ENCODE results near the gene OR5AU1. TPM values are rescaled to one million over a fixed set of nuclear protein-coding genes. Genes with fewer than 3 reads are reported as not detected.

OR5AU1 gene
- total RNA-seq, 4 donors from 2014 or later = not detected

DNA sequence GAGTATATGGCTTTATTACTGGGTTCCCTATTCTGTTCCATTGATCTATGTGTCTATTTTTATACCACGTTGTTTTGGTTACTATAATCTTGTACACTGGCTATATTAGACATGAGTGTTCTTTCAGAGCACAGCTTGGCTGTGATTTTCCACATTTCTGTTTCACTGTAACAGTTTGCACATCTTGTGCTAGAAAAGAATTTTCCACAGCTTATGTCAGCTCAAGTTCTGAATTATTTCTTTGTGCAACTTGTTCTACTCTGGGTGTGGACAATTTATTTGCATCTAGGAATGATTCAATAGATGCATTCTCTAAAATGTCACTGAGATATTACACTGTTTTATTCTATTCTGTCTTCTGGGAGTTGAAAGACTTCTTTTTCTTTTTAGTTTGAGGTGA is 28.4 kb upstream of the OR5AU1 start:
- TF ChIP-seq, protein P1, sequence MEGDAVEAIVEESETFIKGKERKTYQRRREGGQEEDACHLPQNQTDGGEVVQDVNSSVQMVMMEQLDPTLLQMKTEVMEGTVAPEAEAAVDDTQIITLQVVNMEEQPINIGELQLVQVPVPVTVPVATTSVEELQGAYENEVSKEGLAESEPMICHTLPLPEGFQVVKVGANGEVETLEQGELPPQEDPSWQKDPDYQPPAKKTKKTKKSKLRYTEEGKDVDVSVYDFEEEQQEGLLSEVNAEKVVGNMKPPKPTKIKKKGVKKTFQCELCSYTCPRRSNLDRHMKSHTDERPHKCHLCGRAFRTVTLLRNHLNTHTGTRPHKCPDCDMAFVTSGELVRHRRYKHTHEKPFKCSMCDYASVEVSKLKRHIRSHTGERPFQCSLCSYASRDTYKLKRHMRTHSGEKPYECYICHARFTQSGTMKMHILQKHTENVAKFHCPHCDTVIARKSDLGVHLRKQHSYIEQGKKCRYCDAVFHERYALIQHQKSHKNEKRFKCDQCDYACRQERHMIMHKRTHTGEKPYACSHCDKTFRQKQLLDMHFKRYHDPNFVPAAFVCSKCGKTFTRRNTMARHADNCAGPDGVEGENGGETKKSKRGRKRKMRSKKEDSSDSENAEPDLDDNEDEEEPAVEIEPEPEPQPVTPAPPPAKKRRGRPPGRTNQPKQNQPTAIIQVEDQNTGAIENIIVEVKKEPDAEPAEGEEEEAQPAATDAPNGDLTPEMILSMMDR (IDR thresholded peaks at IDR 0.05) = no peak
- no peak for TF ChIP-seq POLR2AphosphoS5 (IDR thresholded peaks at IDR 0.05)
- no peak for TF ChIP-seq EP300 (IDR thresholded peaks at IDR 0.05; ENCODE audit: low read depth)
- no peak for TF ChIP-seq POLR2A (IDR thresholded peaks at IDR 0.05)
- intact Hi-C loops (cut with DNase I; ENCODE audit: low total_unique reads) = no loop called here
- peaks cover 0 to 4% of the 10 kb centered on the region in 2 donors for H3K9me3 ChIP-seq
- H3K27me3 ChIP-seq = no peaks in the 10 kb centered on the region
- no peak overlapping the region for H3K4me3 ChIP-seq
- H3K4me1 ChIP-seq = no peaks in the 10 kb centered on the region
- H3K36me3 ChIP-seq = no peaks in the 10 kb centered on the region
- in situ Hi-C loops (cut with MboI; ENCODE audit: low pct_ligation_motif_present in 1 of 4, low pct_unique_long_range_greater_than_20kb in 1 of 4, low sequenced_read_pairs in 3 of 4) = no loop called here
- WGBS, 2 donors (ENCODE audit: low coverage in 1 of 2) = 43 to 56% methylated on average over 1 of the region's 1 CpG
- H3K27ac ChIP-seq = no peak overlapping the region
- DNase-seq = no peak

DNA sequence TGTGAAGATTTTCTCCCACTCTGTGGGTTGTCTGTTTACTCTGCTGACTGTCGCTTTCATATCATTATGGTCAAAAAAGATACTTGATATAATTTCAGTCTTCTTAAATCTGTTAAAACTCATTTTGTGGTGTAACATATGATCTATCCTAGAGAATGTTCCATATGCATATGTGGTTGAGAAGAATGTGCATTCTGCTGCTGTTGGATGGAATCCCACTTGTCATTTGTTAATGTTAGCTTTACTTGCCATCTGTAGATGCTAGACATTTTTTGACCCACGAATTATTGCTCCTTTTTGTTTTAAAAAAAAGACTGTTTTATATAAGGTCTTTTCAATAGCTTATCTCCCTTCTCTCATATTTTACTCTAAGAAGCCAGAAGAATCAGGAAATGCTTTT is 26.3 kb upstream of the OR5AU1 start:
- H3K27me3 ChIP-seq = no peaks in the 10 kb centered on the region
- no peak for DNase-seq
- intact Hi-C loops (cut with DNase I; ENCODE audit: low total_unique reads) (no loop called here), in situ Hi-C loops (cut with MboI; ENCODE audit: low pct_ligation_motif_present in 1 of 4, low pct_unique_long_range_greater_than_20kb in 1 of 4, low sequenced_read_pairs in 3 of 4) (no loop called here)
- WGBS, 2 donors (ENCODE audit: low coverage in 1 of 2) = 52 to 73% methylated on average over 2 of the region's 2 CpGs
- no peak overlapping the region for H3K27ac ChIP-seq
- H3K9me3 ChIP-seq = peaks cover 0 to 4% of the 10 kb centered on the region in 2 donors
- H3K4me3 ChIP-seq = no peak overlapping the region
- H3K36me3 ChIP-seq = no peaks in the 10 kb centered on the region
- no peaks in the 10 kb centered on the region for H3K4me1 ChIP-seq
- TF ChIP-seq POLR2A (IDR thresholded peaks at IDR 0.05) (no peak), EP300 (IDR thresholded peaks at IDR 0.05; ENCODE audit: low read depth) (no peak), POLR2AphosphoS5 (IDR thresholded peaks at IDR 0.05) (no peak)
- TF ChIP-seq, protein P1 (IDR thresholded peaks at IDR 0.05) = no peak

DNA sequence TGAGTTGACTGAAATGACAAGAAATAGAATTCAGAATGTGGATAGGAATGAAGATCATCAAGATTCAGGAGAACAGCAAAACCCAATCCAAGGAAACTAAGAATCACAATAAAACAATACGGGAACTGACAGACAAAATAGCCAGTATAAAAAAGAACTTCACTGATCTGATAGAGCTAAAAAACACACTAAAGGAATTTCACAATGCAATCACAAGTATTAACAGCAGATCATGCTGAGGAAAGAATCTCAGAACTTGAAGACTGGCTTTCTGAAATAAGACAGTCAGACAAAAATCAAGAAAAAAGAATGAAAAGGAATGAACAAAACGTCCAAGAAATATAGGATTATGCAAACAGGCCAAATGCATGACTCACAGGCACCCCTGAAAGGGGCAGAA is 15.3 kb upstream of the OR5AU1 start:
- no peak overlapping the region for H3K27ac ChIP-seq
- intact Hi-C loops (cut with DNase I; ENCODE audit: low total_unique reads) (no loop called here), in situ Hi-C loops (cut with MboI; ENCODE audit: low pct_ligation_motif_present in 1 of 4, low pct_unique_long_range_greater_than_20kb in 1 of 4, low sequenced_read_pairs in 3 of 4) (no loop called here)
- H3K9me3 ChIP-seq = no peaks in the 10 kb centered on the region
- no peaks in the 10 kb centered on the region for H3K4me1 ChIP-seq
- no peaks in the 10 kb centered on the region for H3K36me3 ChIP-seq
- DNase-seq = no peak
- H3K4me3 ChIP-seq = no peak overlapping the region
- TF ChIP-seq POLR2AphosphoS5 (IDR thresholded peaks at IDR 0.05) (no peak), EP300 (IDR thresholded peaks at IDR 0.05; ENCODE audit: low read depth) (no peak), POLR2A (IDR thresholded peaks at IDR 0.05) (no peak)
- TF ChIP-seq, protein P1 (IDR thresholded peaks at IDR 0.05) = no peak
- WGBS, 2 donors (ENCODE audit: low coverage in 1 of 2) = 65 to 67% methylated on average over 2 of the region's 2 CpGs
- no peaks in the 10 kb centered on the region for H3K27me3 ChIP-seq

DNA sequence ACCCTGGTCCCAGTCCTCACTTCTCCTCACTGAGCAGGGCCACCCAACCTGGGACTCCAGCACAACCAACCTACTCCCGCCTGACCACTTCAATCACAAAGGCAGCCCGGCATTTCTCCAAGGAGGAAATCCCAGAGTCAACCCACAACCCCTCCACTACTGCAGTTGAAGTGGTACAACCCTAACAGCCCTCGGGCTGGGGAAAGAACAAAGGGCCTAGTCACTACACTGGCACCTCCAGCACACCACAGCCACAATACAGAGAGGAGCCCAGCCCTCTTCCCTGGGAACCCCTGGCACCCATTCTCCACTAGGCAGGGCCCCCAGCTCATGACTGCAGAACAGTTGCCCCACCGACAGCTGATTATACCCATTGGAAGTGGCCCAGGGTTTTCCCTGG is 13.7 kb upstream of the OR5AU1 start:
- no peak for TF ChIP-seq POLR2AphosphoS5 (IDR thresholded peaks at IDR 0.05)
- TF ChIP-seq POLR2A (IDR thresholded peaks at IDR 0.05) = no peak
- TF ChIP-seq, protein P1 (IDR thresholded peaks at IDR 0.05) = no peak
- TF ChIP-seq EP300 (IDR thresholded peaks at IDR 0.05; ENCODE audit: low read depth) = no peak
- Histone ChIP-seq H3K4me1 (no peaks in the 10 kb centered on the region), H3K36me3 (no peaks in the 10 kb centered on the region), H3K27me3 (no peaks in the 10 kb centered on the region), H3K9me3 (no peaks in the 10 kb centered on the region), H3K4me3 (no peak overlapping the region), H3K27ac (no peak overlapping the region)
- intact Hi-C loops (cut with DNase I; ENCODE audit: low total_unique reads) (no loop called here), in situ Hi-C loops (cut with MboI; ENCODE audit: low pct_ligation_motif_present in 1 of 4, low pct_unique_long_range_greater_than_20kb in 1 of 4, low sequenced_read_pairs in 3 of 4) (no loop called here)
- WGBS, 2 donors (ENCODE audit: low coverage in 1 of 2) = 77% methylated on average over 4 of the region's 4 CpGs; no CpG with 5 or more reads in 1 of the 2 donors
- no peak for DNase-seq

All from transverse colon (tissue), 4 donors.